ENCODE measurements around the gene MAPK14. TPM values are rescaled to one million over a fixed set of nuclear protein-coding genes. Genes with fewer than 3 reads are reported as not detected.

MAPK14 gene
- total RNA-seq, 1 donor from 2014 or later: 65.0 TPM

GRCh38 chr6:36113703-36114102 lies 86.1 kb downstream of the MAPK14 start:
- Histone ChIP-seq H3K4me1 (peaks cover 5% of the 10 kb centered on the region), H3K79me2 (ENCODE audit: low read depth) (no peaks in the 10 kb centered on the region), H3K27me3 (no peaks in the 10 kb centered on the region), H4K20me1 (ENCODE audit: low read depth) (no peaks in the 10 kb centered on the region), H3K9me3 (ENCODE audit: low read depth) (no peaks in the 10 kb centered on the region), H3F3A (ENCODE audit: low read depth) (peaks cover 6% of the 10 kb centered on the region), H3K27ac (peak overlapping the region; percentile 50), H3K36me3 (no peaks in the 10 kb centered on the region), H2AFZ (replicated peaks) (no peak overlapping the region), H3K4me3 (no peak overlapping the region), H3K9ac (no peak overlapping the region), H3K4me2 (no peak overlapping the region)
- peak; percentile 31 for DNase-seq (ENCODE audit: low spot score)
- peaks cover 8% of the 10 kb centered on the region for H3K4me1 Mint-ChIP-seq
- no peak overlapping the region for H3K27ac Mint-ChIP-seq
- peaks cover 12% of the 10 kb centered on the region for H3K36me3 Mint-ChIP-seq
- no peaks in the 10 kb centered on the region for H3K27me3 Mint-ChIP-seq (ENCODE audit: insufficient read depth, low read depth)
- H3K9me3 Mint-ChIP-seq: no peaks in the 10 kb centered on the region
- TF ChIP-seq EZH2phosphoT487 (IDR thresholded peaks at IDR 0.05): no peak
- TF ChIP-seq, protein P1, sequence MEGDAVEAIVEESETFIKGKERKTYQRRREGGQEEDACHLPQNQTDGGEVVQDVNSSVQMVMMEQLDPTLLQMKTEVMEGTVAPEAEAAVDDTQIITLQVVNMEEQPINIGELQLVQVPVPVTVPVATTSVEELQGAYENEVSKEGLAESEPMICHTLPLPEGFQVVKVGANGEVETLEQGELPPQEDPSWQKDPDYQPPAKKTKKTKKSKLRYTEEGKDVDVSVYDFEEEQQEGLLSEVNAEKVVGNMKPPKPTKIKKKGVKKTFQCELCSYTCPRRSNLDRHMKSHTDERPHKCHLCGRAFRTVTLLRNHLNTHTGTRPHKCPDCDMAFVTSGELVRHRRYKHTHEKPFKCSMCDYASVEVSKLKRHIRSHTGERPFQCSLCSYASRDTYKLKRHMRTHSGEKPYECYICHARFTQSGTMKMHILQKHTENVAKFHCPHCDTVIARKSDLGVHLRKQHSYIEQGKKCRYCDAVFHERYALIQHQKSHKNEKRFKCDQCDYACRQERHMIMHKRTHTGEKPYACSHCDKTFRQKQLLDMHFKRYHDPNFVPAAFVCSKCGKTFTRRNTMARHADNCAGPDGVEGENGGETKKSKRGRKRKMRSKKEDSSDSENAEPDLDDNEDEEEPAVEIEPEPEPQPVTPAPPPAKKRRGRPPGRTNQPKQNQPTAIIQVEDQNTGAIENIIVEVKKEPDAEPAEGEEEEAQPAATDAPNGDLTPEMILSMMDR (IDR thresholded peaks at IDR 0.05): no peak
- no peak for TF ChIP-seq EZH2 (IDR thresholded peaks at IDR 0.05)
- H3K4me3 Mint-ChIP-seq: no peak overlapping the region

GRCh38 chr6:36114798-36115408 lies 87.3 kb downstream of the MAPK14 start:
- H3F3A ChIP-seq (ENCODE audit: low read depth): peaks cover 6% of the 10 kb centered on the region
- Mint-ChIP-seq H3K36me3 (peaks cover 5% of the 10 kb centered on the region), H3K9me3 (no peaks in the 10 kb centered on the region), H3K27ac (no peak overlapping the region), H3K27me3 (ENCODE audit: insufficient read depth, low read depth) (no peaks in the 10 kb centered on the region), H3K4me3 (no peak overlapping the region), H3K4me1 (peaks cover 8% of the 10 kb centered on the region)
- no peak for DNase-seq (ENCODE audit: low spot score)
- no peak overlapping the region for H3K4me2 ChIP-seq
- H4K20me1 ChIP-seq (ENCODE audit: low read depth): no peaks in the 10 kb centered on the region
- no peaks in the 10 kb centered on the region for H3K9me3 ChIP-seq (ENCODE audit: low read depth)
- no peak overlapping the region for H3K4me3 ChIP-seq
- H3K79me2 ChIP-seq (ENCODE audit: low read depth): no peaks in the 10 kb centered on the region
- no peak overlapping the region for H3K9ac ChIP-seq
- peaks cover 5% of the 10 kb centered on the region for H3K4me1 ChIP-seq
- no peaks in the 10 kb centered on the region for H3K27me3 ChIP-seq
- no peaks in the 10 kb centered on the region for H3K36me3 ChIP-seq
- TF ChIP-seq EZH2phosphoT487 (IDR thresholded peaks at IDR 0.05): no peak
- no peak overlapping the region for H3K27ac ChIP-seq
- H2AFZ ChIP-seq (replicated peaks): no peak overlapping the region

- Histone ChIP-seq H3K9me3 (ENCODE audit: low read depth) (no peaks in the 10 kb centered on the region), H3K4me3 (no peak overlapping the region), H3K79me2 (ENCODE audit: low read depth) (no peaks in the 10 kb centered on the region), H3K27me3 (no peaks in the 10 kb centered on the region), H3K36me3 (no peaks in the 10 kb centered on the region), H3F3A (ENCODE audit: low read depth) (peaks cover 6% of the 10 kb centered on the region), H2AFZ (replicated peaks) (no peak overlapping the region), H3K27ac (no peak overlapping the region), H4K20me1 (ENCODE audit: low read depth) (no peaks in the 10 kb centered on the region), H3K4me2 (no peak overlapping the region), H3K9ac (no peak overlapping the region), H3K4me1 (peaks cover 5% of the 10 kb centered on the region)
- DNase-seq (ENCODE audit: low spot score): no peak
- TF ChIP-seq EZH2 (IDR thresholded peaks at IDR 0.05) (no peak), EZH2phosphoT487 (IDR thresholded peaks at IDR 0.05) (no peak)
- TF ChIP-seq, protein P1 (IDR thresholded peaks at IDR 0.05): no peak
- H3K27me3 Mint-ChIP-seq (ENCODE audit: insufficient read depth, low read depth): peaks cover 2% of the 10 kb centered on the region
- H3K27ac Mint-ChIP-seq: no peak overlapping the region
- H3K4me3 Mint-ChIP-seq: no peak overlapping the region
- H3K36me3 Mint-ChIP-seq: peaks cover 2% of the 10 kb centered on the region
- no peaks in the 10 kb centered on the region for H3K9me3 Mint-ChIP-seq
- peaks cover 8% of the 10 kb centered on the region for H3K4me1 Mint-ChIP-seq
Measured at GRCh38 chr6:36115412-36115811, 87.8 kb downstream of the MAPK14 start.

DNA sequence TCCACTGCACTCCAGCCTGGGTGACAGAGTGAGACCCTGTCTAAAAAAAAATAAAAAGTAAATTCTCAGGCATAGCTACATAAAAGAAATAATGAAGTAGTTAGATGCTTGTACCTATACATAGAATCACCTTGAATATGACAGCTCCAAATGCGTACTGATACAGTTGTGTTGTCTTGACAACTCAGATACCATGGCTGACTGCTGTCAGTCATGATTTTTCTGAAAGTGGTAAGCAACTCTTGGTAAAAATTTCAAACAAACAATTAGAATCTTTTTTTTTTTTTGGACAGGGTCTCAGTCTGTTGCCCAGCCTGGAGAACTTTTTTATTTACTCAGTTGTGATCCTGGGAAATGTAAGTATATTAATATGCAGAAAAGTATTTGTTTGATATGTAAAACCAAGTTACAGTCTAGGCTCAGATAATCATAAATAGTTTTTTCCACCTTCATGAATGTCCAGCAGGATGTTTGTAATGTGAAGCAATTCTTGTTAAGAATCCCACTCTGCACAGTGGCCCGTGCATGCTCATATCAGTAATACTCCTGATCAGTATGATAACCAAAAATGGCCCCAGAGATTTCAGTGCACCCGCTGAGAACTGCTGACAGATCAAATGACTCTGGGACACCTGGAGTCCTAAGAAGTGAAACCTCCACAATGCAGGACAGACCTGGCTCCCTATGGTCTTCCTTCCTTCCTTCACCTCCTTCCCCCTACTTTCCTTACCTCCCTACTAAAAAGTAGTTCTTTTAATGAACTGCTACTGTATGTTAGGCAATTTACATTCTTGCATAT lies 88.7 kb downstream of the MAPK14 start:
- H3K27me3 Mint-ChIP-seq (ENCODE audit: insufficient read depth, low read depth): peaks cover 2% of the 10 kb centered on the region
- no peak overlapping the region for H3K4me3 Mint-ChIP-seq

More for the DNA sequence above, 88.7 kb downstream of the MAPK14 start:
- no peak overlapping the region for H3K9ac ChIP-seq
- DNase-seq (ENCODE audit: low spot score): no peak
- no peak overlapping the region for H2AFZ ChIP-seq (replicated peaks)
- no peaks in the 10 kb centered on the region for H3K79me2 ChIP-seq (ENCODE audit: low read depth)
- H3K9me3 ChIP-seq (ENCODE audit: low read depth): no peaks in the 10 kb centered on the region
- Mint-ChIP-seq H3K4me1 (peaks cover 13% of the 10 kb centered on the region), H3K36me3 (peaks cover 2% of the 10 kb centered on the region), H3K9me3 (no peaks in the 10 kb centered on the region), H3K27ac (no peak overlapping the region)
- H3K27me3 ChIP-seq: no peaks in the 10 kb centered on the region
- no peaks in the 10 kb centered on the region for H3K36me3 ChIP-seq
- no peak overlapping the region for H3K4me3 ChIP-seq
- H3F3A ChIP-seq (ENCODE audit: low read depth): peaks cover 6% of the 10 kb centered on the region
- H4K20me1 ChIP-seq (ENCODE audit: low read depth): no peaks in the 10 kb centered on the region
- H3K4me2 ChIP-seq: no peak overlapping the region
- TF ChIP-seq, protein P1 (IDR thresholded peaks at IDR 0.05): no peak
- TF ChIP-seq EZH2phosphoT487 (IDR thresholded peaks at IDR 0.05) (no peak), EZH2 (IDR thresholded peaks at IDR 0.05) (no peak)
- peaks cover 12% of the 10 kb centered on the region for H3K4me1 ChIP-seq
- H3K27ac ChIP-seq: no peak overlapping the region

Measured in neural progenitor cell (in vitro differentiated cells).